Liver (tissue), 3 donors: ENCODE measurements around the gene SERPINA6.

ENCODE experiments used
- EGR1 ChIP-seq, 2 donors: IDR thresholded peaks; 2 replicates each; pipeline ENCODE4 v1.6.1; 2016 to 2018; ENCODE audit warnings: antibody characterized with exemption in 2 of 2, low read depth in 2 of 2
- JUND ChIP-seq, 2 donors: IDR thresholded peaks; 2 replicates each; pipeline ENCODE4 v1.6.1; 2016; ENCODE audit warnings: antibody characterized with exemption in 2 of 2
- RAD21 ChIP-seq, 2 donors: IDR thresholded peaks; 2 replicates each; pipeline ENCODE4 v1.6.1; 2016; ENCODE audit warnings: antibody characterized with exemption in 2 of 2, mild to moderate bottlenecking in 2 of 2
- RXRA ChIP-seq, 2 donors: IDR thresholded peaks; 2 replicates each; pipeline ENCODE4 v1.6.1; 2017 to 2018; ENCODE audit warnings: antibody characterized with exemption in 2 of 2, mild to moderate bottlenecking in 1 of 2
- SP1 ChIP-seq: IDR thresholded peaks from 2 replicates; pipeline ENCODE4 v1.6.1; 2018; ENCODE audit warnings: antibody characterized with exemption, mild to moderate bottlenecking
- TAF1 ChIP-seq: conservative IDR thresholded peaks from 2 replicates; pipeline ENCODE4 v1.6.1; 2016; ENCODE audit warnings: antibody characterized with exemption, mild to moderate bottlenecking
- YY1 ChIP-seq: IDR thresholded peaks from 2 replicates; pipeline ENCODE4 v1.6.1; 2016; ENCODE audit warnings: antibody characterized with exemption, mild to moderate bottlenecking
- TF ChIP-seq, protein P1 (sequence below): fragments of 150-350 bp; IDR thresholded peaks from 2 replicates; pipeline ENCODE4 v1.5.1; 2017; ENCODE audit warnings: improper control_type of control experiment, low read depth, low read length; ENCODE audit not compliant: missing input control
- TF ChIP-seq, protein P2 (sequence below): IDR thresholded peaks from 2 replicates; pipeline ENCODE4 v1.6.1; 2016; ENCODE audit warnings: antibody characterized with exemption
- TF ChIP-seq, protein P3 (sequence below): IDR thresholded peaks from 2 replicates; pipeline ENCODE4 v1.6.1; 2016; ENCODE audit warnings: antibody characterized with exemption, mild to moderate bottlenecking
- TF ChIP-seq, protein P4 (sequence below): IDR thresholded peaks from 2 replicates; pipeline ENCODE4 v1.6.1; 2016; ENCODE audit warnings: antibody characterized with exemption
- donor health status: healthy.
- donor health status: healthy.

DNA sequence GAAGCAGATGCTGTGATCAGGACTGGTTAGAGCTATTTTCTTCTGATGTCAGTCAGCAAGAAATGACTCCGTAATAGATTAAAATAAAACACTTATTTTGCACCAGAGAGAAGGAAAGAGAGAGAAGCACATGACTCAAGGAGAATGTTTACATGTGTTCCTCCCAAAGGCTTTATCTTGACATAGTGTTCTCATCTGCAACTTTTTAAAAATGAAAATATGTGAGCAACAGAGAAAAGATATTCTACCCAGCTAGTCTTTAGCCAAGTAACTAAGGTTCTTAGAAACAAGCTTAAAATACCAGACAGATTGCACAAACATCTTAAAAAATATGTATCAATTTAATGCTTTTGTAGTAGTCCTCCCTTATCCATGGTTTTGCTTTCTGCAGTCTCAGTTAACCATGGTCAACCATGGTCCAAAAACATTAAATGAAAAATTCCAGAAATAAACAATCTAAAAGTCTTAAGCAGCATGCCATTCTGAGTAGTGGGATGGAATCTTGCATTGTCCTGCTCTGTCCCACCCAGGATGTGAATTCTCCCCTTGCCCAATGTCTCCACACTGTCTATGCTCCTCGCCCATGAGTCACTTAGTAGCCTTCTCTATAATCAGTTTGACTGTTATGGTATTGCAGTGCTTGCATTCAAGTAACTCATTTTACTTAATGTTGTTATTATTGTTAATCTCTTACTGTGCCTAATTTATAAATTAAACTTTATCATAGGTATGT lies 40.0 kb downstream of the SERPINA6 start:
- TF ChIP-seq YY1: no peak
- TF ChIP-seq TAF1: no peak
- TF ChIP-seq, protein P1, sequence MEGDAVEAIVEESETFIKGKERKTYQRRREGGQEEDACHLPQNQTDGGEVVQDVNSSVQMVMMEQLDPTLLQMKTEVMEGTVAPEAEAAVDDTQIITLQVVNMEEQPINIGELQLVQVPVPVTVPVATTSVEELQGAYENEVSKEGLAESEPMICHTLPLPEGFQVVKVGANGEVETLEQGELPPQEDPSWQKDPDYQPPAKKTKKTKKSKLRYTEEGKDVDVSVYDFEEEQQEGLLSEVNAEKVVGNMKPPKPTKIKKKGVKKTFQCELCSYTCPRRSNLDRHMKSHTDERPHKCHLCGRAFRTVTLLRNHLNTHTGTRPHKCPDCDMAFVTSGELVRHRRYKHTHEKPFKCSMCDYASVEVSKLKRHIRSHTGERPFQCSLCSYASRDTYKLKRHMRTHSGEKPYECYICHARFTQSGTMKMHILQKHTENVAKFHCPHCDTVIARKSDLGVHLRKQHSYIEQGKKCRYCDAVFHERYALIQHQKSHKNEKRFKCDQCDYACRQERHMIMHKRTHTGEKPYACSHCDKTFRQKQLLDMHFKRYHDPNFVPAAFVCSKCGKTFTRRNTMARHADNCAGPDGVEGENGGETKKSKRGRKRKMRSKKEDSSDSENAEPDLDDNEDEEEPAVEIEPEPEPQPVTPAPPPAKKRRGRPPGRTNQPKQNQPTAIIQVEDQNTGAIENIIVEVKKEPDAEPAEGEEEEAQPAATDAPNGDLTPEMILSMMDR: no peak
- TF ChIP-seq SP1: no peak
- no peak for TF ChIP-seq RAD21 (IDR thresholded peaks at IDR 0.05)
- TF ChIP-seq, protein P2, sequence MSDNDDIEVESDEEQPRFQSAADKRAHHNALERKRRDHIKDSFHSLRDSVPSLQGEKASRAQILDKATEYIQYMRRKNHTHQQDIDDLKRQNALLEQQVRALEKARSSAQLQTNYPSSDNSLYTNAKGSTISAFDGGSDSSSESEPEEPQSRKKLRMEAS: no peak
- TF ChIP-seq EGR1 (IDR thresholded peaks at IDR 0.05; ENCODE audit: low read depth in 2 of 2): no peak
- no peak for TF ChIP-seq JUND (IDR thresholded peaks at IDR 0.05)
- TF ChIP-seq, protein P3, sequence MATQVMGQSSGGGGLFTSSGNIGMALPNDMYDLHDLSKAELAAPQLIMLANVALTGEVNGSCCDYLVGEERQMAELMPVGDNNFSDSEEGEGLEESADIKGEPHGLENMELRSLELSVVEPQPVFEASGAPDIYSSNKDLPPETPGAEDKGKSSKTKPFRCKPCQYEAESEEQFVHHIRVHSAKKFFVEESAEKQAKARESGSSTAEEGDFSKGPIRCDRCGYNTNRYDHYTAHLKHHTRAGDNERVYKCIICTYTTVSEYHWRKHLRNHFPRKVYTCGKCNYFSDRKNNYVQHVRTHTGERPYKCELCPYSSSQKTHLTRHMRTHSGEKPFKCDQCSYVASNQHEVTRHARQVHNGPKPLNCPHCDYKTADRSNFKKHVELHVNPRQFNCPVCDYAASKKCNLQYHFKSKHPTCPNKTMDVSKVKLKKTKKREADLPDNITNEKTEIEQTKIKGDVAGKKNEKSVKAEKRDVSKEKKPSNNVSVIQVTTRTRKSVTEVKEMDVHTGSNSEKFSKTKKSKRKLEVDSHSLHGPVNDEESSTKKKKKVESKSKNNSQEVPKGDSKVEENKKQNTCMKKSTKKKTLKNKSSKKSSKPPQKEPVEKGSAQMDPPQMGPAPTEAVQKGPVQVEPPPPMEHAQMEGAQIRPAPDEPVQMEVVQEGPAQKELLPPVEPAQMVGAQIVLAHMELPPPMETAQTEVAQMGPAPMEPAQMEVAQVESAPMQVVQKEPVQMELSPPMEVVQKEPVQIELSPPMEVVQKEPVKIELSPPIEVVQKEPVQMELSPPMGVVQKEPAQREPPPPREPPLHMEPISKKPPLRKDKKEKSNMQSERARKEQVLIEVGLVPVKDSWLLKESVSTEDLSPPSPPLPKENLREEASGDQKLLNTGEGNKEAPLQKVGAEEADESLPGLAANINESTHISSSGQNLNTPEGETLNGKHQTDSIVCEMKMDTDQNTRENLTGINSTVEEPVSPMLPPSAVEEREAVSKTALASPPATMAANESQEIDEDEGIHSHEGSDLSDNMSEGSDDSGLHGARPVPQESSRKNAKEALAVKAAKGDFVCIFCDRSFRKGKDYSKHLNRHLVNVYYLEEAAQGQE: no peak
- TF ChIP-seq, protein P4, sequence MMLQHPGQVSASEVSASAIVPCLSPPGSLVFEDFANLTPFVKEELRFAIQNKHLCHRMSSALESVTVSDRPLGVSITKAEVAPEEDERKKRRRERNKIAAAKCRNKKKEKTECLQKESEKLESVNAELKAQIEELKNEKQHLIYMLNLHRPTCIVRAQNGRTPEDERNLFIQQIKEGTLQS: no peak
- no peak for TF ChIP-seq RXRA (IDR thresholded peaks at IDR 0.05)
